ENCODE data around the gene CD163.
A peak's percentile ranks its signal among the peaks of the same experiment; 100 is the strongest.
"Not testable (repeated sequence)": the region's sequence is repeated elsewhere in the genome, so short reads cannot be mapped to it uniquely, and the experiment has no call there.

The CD163 gene

GRCh38 chr12:7444537-7444936 is 59.0 kb downstream of the CD163 start:
- H3K4me3 ChIP-seq (ENCODE audit: low read length), result no peak overlapping the region
- H3K27me3 ChIP-seq (ENCODE audit: insufficient read depth, low read length), result peaks cover 2% of the 10 kb centered on the region; the same call in 1 of the 2 replicates
- no peaks in the 10 kb centered on the region for H3K36me3 ChIP-seq (ENCODE audit: insufficient read depth, low read depth, low read length)
- no peak overlapping the region for H3K27ac ChIP-seq (ENCODE audit: low read length)
- no peak overlapping the region for H3K9ac ChIP-seq (ENCODE audit: low read depth, low read length)
- H3K4me1 ChIP-seq (ENCODE audit: insufficient read depth, low read length), result no peaks in the 10 kb centered on the region
- H3K9me3 ChIP-seq (ENCODE audit: insufficient read depth, low read depth, low read length), result no peaks in the 10 kb centered on the region

GRCh38 chr12:7444076-7444475 is 59.5 kb downstream of the CD163 start, which contains the start of gene CD163L1:
CD163L1 (minus strand) TSS chr12:7444153; CDS start chr12:7444127, 26 bp downstream.
- Histone ChIP-seq H3K27me3 (ENCODE audit: insufficient read depth, low read length) (peaks cover 6% of the 10 kb centered on the region; the same call in 1 of the 2 replicates), H3K4me3 (ENCODE audit: low read length) (no peak within 1 kb of the TSS), H3K4me1 (ENCODE audit: insufficient read depth, low read length) (no peaks in the 10 kb centered on the region), H3K27ac (ENCODE audit: low read length) (no peak within 1 kb of the TSS), H3K9me3 (ENCODE audit: insufficient read depth, low read depth, low read length) (no peaks in the 10 kb centered on the region), H3K9ac (ENCODE audit: low read depth, low read length) (no peak within 1 kb of the TSS), H3K36me3 (ENCODE audit: insufficient read depth, low read depth, low read length) (no peaks in the 10 kb centered on the region)

- Histone ChIP-seq H3K9me3 (ENCODE audit: insufficient read depth, low read depth, low read length) (no peaks in the 10 kb centered on the region; the same call in 1 of the 2 replicates), H3K36me3 (ENCODE audit: insufficient read depth, low read depth, low read length) (no peaks in the 10 kb centered on the region), H3K9ac (ENCODE audit: low read depth, low read length) (no peak overlapping the region), H3K4me3 (ENCODE audit: low read length) (no peak overlapping the region), H3K27me3 (ENCODE audit: insufficient read depth, low read length) (peaks cover 11% of the 10 kb centered on the region; the same call in 1 of the 2 replicates), H3K4me1 (ENCODE audit: insufficient read depth, low read length) (no peaks in the 10 kb centered on the region), H3K27ac (ENCODE audit: low read length) (no peak overlapping the region)
Observed at GRCh38 chr12:7441216-7441615, 62.4 kb downstream of the CD163 start.

GRCh38 chr12:7439579-7440505 is 63.7 kb downstream of the CD163 start:
- H3K27ac ChIP-seq (ENCODE audit: low read length), result no peak overlapping the region
- peak overlapping the region; percentile 61 for H3K4me3 ChIP-seq (ENCODE audit: low read length)
- H3K9ac ChIP-seq (ENCODE audit: low read depth, low read length), result peak overlapping the region; percentile 48; the same call in 1 of the 2 replicates

GRCh38 chr12:7438291-7438995 is 65.1 kb downstream of the CD163 start:
- not testable (repeated sequence) for H3K27ac ChIP-seq (ENCODE audit: low read length); H3K9ac ChIP-seq (ENCODE audit: low read depth, low read length); H3K4me1 ChIP-seq (ENCODE audit: insufficient read depth, low read length); H3K9me3 ChIP-seq (ENCODE audit: insufficient read depth, low read depth, low read length); H3K4me3 ChIP-seq (ENCODE audit: low read length); H3K36me3 ChIP-seq (ENCODE audit: insufficient read depth, low read depth, low read length)
- peaks cover 11% of the 10 kb centered on the region; the same call in 1 of the 2 replicates for H3K27me3 ChIP-seq (ENCODE audit: insufficient read depth, low read length)

More at GRCh38 chr12:7439579-7440505, 63.7 kb downstream of the CD163 start:
- no peaks in the 10 kb centered on the region; the same call in 1 of the 2 replicates for H3K9me3 ChIP-seq (ENCODE audit: insufficient read depth, low read depth, low read length)
- H3K27me3 ChIP-seq (ENCODE audit: insufficient read depth, low read length), result peaks cover 11% of the 10 kb centered on the region; the same call in 1 of the 2 replicates
- no peaks in the 10 kb centered on the region for H3K36me3 ChIP-seq (ENCODE audit: insufficient read depth, low read depth, low read length)
- H3K4me1 ChIP-seq (ENCODE audit: insufficient read depth, low read length), result no peaks in the 10 kb centered on the region

GRCh38 chr12:7437494-7437893 is 66.1 kb downstream of the CD163 start:
- not testable (repeated sequence) for H3K4me1 ChIP-seq (ENCODE audit: insufficient read depth, low read length); H3K4me3 ChIP-seq (ENCODE audit: low read length); H3K9me3 ChIP-seq (ENCODE audit: insufficient read depth, low read depth, low read length); H3K36me3 ChIP-seq (ENCODE audit: insufficient read depth, low read depth, low read length); H3K27ac ChIP-seq (ENCODE audit: low read length); H3K9ac ChIP-seq (ENCODE audit: low read depth, low read length)
- peaks cover 11% of the 10 kb centered on the region; the same call in 1 of the 2 replicates for H3K27me3 ChIP-seq (ENCODE audit: insufficient read depth, low read length)

- Histone ChIP-seq H3K9ac (ENCODE audit: low read depth, low read length) (no peak overlapping the region), H3K36me3 (ENCODE audit: insufficient read depth, low read depth, low read length) (no peaks in the 10 kb centered on the region), H3K27ac (ENCODE audit: low read length) (no peak overlapping the region), H3K27me3 (ENCODE audit: insufficient read depth, low read length) (peaks cover 11% of the 10 kb centered on the region; the same call in 1 of the 2 replicates), H3K4me3 (ENCODE audit: low read length) (no peak overlapping the region), H3K9me3 (ENCODE audit: insufficient read depth, low read depth, low read length) (no peaks in the 10 kb centered on the region; the same call in 1 of the 2 replicates), H3K4me1 (ENCODE audit: insufficient read depth, low read length) (peaks cover 9% of the 10 kb centered on the region)
Observed at GRCh38 chr12:7434670-7435069, 68.9 kb downstream of the CD163 start.

GRCh38 chr12:7433276-7433822 is 70.2 kb downstream of the CD163 start:
- Histone ChIP-seq H3K4me3 (ENCODE audit: low read length) (no peak overlapping the region), H3K36me3 (ENCODE audit: insufficient read depth, low read depth, low read length) (no peaks in the 10 kb centered on the region)

GRCh38 chr12:7431993-7432685 is 71.4 kb downstream of the CD163 start:
- H3K4me1 ChIP-seq (ENCODE audit: insufficient read depth, low read length), result peaks cover 9% of the 10 kb centered on the region
- H3K9ac ChIP-seq (ENCODE audit: low read depth, low read length), result no peak overlapping the region
- no peak overlapping the region for H3K4me3 ChIP-seq (ENCODE audit: low read length)
- no peaks in the 10 kb centered on the region for H3K36me3 ChIP-seq (ENCODE audit: insufficient read depth, low read depth, low read length)
- H3K27ac ChIP-seq (ENCODE audit: low read length), result no peak overlapping the region
- H3K27me3 ChIP-seq (ENCODE audit: insufficient read depth, low read length), result no peaks in the 10 kb centered on the region
- no peaks in the 10 kb centered on the region for H3K9me3 ChIP-seq (ENCODE audit: insufficient read depth, low read depth, low read length)

More at GRCh38 chr12:7433276-7433822, 70.2 kb downstream of the CD163 start:
- no peaks in the 10 kb centered on the region for H3K9me3 ChIP-seq (ENCODE audit: insufficient read depth, low read depth, low read length)
- no peak overlapping the region for H3K27ac ChIP-seq (ENCODE audit: low read length)
- H3K9ac ChIP-seq (ENCODE audit: low read depth, low read length), result no peak overlapping the region
- H3K27me3 ChIP-seq (ENCODE audit: insufficient read depth, low read length), result no peaks in the 10 kb centered on the region
- peaks cover 9% of the 10 kb centered on the region for H3K4me1 ChIP-seq (ENCODE audit: insufficient read depth, low read length)

All from iPS-20b (cell line).